Fibroblast of skin of left quadriceps (primary cell): ENCODE data around the gene MT4.
"Not testable (repeated sequence)": the region's sequence is repeated elsewhere in the genome, so short reads cannot be mapped to it uniquely, and the experiment has no call there.

Experiments
- DNase-seq, 2 experiments: peaks; one replicate each; pipeline ENCODE4 v3.0.0-alpha.2; 2013; ENCODE audit warnings: low read depth in 2 of 2

The MT4 gene

DNA sequence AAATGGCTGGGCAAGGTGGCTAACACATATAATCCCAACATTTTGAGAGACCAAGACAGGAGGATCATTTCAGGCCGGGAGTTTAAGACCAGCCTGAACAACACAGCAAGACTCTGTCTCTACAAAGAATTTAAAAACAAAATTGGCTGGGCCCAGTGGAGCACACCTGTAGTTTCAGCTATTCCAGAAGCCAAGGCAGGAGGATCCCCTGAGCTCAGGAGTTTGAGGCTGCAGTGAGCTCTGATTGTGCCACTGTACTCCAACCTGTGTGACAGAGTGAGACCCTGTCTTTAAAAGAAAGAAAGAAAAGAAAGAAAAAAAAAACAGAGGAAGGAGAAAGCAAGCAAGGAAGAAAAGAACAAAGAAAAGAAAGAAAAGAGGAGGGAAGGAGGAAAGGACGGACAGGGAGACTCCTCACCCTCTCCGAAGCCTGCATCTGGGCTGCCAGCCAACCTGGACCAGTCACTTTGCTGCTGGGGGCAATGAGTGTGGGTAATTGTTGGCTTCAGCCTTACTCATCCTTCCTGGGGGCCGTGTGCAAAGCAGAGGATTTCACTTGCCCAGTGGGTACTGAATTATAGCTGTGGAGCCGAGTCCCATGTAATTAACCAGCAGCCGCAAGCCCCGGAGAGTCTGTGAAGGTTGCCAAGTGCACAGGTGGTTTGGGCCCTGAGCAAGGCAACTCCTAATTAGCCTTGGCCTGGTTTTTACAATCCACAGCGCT lies 6.7 kb upstream of the MT4 start:
- DNase-seq, result peak; percentile 20 to 29

DNA sequence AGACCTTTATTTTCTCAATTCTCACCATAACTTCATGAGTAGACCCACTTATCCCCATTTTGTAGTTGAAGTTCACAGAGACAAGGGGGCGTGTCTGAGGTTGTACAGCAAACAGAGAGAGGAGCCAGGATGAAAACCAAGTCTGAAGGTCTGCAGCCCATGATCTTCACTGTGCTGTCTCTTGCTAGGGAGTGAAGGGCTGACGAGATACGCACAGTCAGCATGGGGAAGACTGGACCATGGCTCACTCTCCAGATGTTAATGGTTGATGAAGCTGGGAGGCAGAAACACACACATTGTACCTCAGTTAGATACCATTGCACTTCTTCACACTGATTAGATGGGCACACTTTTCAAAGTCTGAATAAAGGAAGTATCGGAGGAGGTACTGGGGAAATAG lies 5.8 kb upstream of the MT4 start:
- DNase-seq, result no peak

DNA sequence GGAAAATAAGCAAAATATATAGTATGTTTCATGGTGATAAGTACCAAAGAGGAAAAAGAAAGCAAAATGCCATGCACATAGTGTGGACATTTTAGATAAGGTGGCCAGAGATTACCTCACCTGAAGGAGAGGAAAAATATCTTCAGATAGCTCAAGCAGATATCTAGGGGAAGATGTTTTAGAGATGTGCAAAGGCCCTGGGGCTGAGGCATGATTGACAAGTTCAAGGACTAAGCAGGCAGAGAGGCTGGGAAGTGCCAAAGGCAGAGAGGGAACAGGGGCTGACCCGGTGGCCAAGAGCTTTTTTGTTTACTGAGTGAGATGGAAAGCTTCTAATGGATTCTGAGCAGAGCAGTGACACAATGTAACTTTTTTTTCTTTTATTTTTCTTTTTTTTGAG lies 4.4 kb upstream of the MT4 start:
- DNase-seq, result no peak

DNA sequence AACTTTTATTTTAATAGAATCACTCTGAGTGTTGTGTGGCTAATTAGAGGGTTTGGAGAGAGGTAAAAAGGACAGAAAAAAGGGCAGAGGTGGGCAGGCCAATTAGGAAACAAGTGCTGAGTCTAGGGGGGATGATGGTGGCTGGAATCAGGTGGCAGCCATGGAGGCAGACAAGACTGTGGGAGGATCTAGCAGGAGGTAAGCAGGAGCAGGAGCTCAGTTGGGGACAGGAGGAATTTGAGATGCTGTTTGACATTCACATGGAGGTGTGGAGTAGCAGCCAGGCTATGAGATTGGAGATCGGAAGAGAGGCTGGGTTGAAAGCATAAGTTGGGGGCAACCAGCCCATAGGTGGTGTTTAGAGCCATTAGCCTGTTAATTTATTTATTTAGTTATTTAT lies 3.7 kb upstream of the MT4 start:
- DNase-seq, result no peak

DNA sequence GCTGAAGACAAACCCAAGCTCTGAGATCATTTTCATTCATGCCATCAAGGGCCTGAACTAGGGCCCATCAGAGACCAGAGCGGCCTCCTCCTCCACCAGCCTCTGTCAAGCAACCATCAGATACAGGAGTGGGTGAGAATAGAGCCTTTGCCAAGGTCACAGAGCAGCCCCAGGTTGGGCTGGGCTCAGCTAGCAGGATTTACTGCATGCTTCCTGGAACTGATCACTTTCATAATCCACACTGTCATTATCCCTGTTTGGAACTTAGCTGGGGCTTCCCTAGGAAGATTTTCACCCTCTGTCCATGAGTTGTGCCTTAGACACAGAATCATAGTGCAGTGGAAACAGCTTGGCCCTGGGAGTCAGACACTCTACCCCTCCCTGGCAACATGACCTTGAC lies 5.1 kb downstream of the MT4 start:
- no peak for DNase-seq

DNA sequence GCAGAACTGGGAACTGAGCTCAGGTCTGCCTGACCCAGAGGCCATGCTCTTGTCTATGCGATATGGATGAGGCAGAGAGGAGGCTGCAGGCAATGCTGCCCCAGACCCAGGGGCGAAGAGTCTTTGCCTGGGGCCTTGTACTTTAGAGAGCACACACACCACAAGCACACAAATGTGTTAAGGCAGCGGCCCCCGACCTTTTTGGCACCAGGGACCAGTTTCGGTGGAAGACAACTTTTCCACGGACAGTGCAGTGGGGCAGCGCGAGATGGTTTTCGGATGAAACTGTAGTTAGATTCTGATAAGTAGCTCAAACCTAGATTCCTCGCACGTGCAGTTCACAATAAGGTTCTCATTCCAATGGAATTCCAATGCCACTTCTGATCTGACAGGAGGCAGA lies 6.7 kb downstream of the MT4 start:
- DNase-seq, result no peak

DNA sequence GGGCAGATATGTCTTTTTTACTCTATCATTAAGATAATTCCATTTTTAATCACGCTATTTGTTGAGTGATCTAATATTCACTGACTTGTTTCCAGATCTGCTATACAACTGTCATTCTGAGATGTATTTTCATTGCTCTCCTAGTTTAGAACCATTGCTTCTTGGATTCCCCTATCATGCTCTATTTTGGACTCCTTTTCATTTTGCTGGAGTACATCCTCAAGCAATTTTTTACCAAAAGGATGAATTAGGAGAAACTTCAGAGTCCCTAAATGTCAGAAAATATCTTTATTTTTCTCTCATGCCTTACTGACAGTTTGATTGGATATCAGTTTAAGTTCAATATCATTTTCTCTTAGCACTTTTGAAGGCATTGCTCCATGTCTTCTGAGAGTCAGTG lies 9.8 kb downstream of the MT4 start:
- DNase-seq, result no peak

DNA sequence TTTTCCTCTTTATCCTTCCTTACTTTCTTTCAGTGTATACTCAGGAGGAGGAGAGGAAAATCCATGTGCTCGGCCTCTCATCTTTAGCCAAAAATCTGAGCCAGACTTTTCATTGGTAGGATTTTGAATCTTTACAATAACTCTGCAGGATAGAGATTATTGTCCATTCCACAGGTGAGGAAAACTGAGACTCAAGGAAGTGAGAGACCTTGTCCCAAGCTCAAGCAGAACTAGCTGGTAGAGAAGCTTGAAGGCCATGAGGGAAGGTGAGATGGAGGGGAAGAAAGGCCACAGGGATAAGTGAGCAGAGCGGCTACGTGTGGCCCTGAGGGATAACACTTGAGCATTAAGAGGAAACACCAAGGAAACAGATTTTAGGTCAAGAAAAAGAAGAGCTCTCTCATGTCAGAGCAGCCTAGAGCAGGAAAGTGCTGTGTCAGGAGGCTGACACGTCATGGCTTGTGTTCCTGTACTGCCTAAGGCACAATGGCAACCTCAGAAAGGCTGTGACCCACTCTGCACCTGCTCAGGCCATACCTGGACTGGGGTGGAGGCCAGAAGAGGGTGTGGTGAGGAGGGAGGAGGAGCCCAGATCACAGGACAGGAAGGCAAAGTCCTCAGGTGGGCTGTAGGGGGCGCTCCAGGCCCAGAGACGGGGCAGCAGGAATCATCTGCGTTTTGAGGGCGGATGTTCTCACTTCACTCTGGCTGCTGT lies 11.9 kb downstream of the MT4 start:
- DNase-seq, result peak; percentile 9 to 17

DNA sequence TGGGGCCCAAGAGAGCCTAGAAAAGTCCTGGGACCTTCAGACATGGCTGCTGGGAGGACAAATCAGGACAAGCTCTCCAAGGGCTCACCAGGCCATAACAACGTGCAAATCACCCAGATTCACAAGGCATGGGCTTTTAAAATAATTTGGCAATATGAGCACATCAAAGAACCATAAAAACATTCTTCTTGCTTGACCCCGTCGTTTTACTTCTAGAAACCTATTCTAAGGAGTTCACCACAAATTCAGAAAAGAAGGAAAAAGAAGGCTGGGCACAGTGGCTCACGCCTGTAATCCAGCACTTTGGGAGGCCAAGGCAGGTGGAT lies 12.4 kb downstream of the MT4 start:
- DNase-seq, result no peak

DNA sequence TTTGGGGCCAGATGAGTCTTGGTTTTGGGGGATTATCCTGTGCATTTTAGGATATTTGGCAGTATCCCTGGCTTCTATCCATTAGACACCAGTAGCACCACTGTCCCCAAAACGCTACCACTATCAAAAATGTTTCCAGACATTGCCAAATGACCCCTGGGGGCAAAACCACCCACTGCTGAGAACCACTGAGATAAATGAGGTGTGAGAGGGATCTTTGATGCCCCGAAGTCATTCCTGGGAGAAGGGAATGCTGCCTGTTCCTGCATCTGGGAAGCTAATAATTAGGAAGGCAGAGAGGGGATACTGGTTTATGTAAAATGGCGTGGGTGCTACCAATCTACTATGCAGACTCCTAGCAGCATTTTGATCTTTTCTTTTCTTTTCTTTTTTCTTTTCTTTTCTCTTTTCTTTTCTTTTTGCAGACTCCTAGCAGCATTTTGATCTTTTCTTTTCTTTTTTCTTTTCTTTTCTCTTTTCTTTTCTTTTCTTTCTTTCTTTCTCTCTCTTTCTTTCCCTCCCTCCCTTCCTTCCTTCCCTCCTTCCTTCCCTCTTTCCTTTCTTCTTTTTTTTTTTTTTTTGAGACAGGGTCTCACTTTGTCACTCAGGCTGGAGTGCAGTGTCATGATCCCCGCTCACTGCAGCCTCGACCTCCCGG lies 15.6 kb downstream of the MT4 start:
- DNase-seq, result no peak

DNA sequence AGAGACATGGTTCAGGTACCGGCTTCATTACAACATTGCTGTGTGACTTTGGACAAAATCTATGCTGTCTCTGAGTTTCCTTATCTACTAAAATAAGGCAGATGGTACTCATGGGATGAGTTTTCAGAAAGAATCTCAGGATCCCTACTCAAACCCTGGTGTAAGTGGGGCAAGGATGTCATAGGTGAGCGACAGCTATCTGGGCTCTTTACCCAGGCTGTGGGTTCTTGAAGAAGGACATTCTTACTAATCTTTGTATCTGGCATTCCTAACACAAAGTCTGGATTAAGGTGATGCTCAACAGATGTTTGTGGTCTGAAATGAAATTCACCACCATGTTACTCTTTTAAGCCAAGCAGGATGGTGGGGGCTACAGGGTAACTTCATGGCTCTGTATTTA lies 18.0 kb downstream of the MT4 start:
- DNase-seq, result not testable (repeated sequence)

DNA sequence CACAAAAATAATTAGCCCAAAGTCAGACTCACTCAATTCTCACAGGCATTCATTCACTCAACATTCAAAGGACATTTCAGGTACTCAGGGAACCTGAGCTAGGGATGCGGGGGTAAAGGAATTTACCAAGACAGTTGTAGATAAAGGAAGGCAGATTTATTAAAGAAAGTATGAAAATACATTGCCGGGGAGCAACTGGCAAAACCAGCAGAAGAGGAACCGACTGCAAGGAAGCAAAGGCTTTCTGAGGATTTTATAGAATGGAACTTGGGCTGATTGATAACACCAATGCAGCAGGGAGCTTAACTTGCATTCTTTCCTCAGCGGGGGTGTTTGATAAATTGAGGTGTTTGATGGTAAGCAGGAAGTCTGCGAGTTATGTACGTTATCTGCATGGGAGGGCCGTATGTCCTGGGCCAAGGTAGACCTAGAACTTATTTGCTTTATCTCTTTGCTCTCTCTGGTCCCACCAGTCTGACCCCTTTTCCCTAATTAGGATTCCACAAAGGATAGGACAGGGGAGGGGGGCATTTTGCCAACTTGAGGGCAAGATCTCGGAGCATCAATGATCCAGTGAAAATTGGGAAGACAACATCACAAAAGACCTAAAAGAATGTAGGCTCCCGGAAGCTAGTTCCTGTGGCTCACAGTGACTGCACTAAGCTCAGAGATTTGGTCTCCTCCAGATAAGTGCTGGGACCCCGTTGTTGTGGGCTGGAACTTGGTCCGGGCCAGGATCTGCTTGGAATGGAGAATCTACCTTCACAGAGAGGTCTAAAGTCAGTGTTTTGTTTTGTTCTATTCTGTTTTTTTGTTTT lies 18.7 kb downstream of the MT4 start:
- no peak for DNase-seq

DNA sequence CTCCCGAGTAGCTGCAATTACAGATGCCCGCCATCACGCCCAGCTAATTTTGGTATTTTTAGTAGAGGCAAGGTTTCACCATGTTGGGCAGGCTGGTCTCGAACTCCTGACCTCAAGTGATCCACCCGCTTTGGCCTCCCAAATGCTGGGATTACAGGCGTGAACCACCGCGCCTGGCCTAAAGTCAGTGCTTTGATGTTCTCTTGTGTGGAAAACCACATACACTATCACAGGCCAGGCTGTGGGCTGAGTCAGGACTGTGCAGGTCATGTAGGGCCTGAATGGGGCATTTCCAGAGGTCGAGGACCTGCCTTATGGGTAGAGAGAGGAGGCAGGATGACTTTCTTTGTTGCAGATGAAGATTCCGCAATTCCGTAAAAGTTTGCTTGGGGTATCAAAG lies 19.4 kb downstream of the MT4 start:
- no peak for DNase-seq

DNA sequence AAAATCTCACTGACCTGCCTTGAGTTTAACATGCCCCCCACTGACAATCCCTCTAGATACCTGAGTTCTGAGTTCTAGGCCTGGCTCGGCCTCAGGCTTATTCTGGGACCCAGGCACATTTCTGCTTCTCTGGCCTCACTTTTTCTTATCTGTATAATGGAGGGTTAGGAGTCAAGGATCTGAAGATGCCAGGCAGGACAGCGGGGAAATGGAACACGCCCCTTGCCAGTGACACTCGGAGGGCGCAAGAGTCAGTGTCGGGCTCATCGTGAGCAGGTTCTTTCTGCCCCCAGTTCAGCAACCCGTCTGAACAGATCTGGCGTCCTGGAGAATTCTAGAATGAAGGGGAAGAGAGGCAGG lies 23.9 kb downstream of the MT4 start:
- DNase-seq, result no peak

DNA sequence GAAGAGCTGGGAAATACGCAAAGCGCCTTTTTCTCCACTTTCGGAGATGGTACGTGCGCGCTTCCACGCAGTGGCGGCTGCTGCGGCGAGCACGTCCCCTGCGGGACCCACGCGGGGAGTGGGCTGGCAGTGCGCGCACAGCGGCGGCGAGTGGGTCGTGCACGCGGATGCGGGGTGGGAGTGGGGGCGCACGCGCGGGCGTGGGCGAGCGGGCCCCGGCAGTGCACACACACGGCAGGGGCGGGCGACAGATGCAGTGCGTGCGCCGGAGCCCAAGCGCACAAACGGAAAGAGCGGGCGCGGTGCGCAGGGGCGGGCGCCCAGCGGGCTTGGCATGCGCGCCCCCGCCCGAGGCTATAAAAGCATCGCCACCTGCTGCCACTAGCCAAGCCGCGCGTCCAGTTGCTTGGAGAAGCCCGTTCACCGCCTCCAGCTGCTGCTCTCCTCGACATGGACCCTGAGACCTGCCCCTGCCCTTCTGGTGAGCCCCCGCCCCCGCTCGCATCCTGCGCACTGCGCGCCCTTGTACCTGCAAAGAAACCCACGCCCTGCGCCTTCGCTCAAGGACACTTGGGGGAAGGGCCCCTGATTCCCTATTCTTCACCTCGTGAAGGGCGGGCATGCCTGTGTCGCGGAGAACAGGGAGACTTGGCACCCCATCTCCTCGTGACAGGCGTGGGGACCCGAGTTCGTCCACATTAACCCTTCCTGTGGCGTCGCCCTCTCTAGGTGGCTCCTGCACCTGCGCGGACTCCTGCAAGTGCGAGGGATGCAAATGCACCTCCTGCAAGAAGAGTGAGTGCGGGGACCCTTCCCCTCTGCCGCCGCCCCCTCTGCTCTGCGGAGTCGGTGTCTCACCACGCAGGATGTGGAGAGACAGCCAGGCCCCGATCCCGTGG lies 24.5 kb downstream of the MT4 start, which contains the start of gene MT3:
TSS of gene MT3 (plus strand) at position 388 of the 899 bp plus-strand sequence. CDS start at position 451, 63 bp downstream.
- DNase-seq, result no peak

DNA sequence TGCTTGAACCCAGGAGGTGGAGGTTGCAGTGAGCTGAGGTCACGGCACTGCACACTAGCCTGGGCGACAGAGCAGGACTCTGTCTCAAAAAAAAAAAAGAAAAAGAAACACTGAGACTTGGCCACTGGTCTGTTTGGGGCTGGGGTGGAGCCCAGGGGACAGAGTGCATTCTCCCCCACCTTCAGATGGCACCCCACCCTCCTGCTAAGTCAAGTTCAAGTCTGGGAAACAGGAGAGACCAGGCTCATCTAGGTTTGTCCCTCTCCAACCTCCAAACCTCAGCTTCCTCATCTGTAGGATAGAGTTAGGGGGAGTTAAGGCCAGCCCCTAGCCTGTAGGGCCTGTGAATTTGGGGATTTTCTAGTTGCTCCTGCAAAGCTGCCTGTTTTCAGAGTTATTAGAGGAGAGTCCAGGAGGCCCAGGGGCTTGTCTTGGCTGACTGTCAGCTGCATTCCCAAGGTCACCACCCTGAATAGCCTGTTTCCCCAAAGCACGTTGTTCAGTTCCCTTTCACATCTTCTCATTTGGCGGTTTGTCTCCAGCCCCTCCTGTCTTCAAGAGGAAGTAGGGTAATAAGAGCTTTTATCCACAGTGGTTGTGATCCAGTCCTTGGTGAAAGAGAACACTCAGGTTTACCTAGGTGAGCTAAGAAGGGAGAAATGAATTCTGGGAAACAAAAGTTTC lies 26.6 kb downstream of the MT4 start:
- DNase-seq, result no peak

DNA sequence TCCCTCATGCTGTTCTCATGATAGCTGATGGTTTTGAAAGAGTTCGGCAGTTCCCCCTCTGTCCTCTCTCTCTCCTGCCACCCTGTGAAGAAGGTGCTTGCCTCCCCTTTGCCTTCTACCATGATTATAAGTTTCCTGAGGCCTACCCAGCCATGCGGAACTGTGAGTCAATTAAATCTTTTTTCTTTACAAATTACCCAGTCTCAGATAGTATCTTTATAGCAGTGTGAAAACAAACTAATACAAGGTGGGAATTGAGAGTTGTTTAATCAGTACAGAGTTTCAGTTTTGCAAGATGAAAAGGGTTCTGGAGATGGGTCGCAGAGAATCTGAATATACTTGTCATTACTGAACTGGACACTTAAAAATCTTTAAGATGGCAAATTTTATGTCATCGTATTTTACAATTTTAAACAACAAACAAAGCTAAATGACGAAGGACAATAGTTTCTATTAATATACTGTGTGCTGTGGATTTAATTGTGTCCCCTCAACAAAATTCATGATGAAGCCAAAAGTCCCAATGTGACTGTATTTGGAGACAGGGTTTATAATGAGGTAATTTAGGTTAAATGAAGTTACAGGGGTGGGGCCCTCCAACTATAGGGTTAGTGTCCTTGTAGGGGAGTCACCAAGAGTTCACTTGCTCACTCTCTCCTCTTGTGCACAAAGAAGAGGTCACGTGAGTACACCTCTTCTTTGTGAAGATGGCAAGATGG lies 28.9 kb downstream of the MT4 start:
- no peak for DNase-seq

DNA sequence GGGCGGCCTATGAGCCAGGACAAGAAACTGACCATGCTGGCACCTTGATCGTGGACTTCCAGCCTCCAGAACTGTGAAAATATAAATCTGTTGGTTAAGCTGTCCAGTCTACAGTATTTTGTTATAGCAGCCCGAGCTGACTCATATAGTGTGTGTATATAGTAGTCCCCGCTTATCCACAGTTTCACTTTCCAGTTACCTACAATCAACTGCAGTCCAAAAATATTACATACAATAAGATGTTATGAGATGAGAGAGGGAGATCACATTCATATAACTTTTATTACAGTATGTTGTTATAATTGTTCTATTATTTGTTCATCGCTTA lies 29.4 kb downstream of the MT4 start:
- no peak for DNase-seq

DNA sequence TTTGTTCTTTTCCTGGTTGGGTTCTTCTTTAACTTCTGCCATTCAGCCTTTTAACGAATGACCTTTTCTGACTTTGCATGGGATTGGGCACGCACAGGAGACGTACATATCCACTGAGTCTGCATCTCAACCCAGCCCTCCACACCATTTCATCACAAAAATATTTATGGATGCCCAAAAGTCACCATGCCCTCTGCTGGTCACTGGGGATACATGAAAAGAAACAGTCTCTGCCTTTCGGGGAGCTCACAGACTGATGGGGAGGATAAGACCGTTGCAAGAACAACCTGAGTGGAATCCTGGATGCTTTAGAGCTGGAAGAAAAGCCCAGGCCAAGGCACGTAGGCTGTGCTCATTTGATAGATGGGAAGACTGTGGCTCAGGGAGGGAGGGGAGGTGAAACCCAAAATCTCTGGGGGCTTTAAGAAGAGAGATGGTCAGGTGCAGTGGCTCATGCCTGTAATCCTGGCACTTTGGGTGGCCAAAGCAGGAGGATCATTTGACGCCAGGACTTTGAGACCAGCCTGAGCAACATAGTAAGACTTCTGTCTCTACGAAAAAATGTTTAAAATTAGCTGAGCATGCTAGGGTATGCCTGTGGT lies 35.6 kb downstream of the MT4 start:
- DNase-seq, result no peak

DNA sequence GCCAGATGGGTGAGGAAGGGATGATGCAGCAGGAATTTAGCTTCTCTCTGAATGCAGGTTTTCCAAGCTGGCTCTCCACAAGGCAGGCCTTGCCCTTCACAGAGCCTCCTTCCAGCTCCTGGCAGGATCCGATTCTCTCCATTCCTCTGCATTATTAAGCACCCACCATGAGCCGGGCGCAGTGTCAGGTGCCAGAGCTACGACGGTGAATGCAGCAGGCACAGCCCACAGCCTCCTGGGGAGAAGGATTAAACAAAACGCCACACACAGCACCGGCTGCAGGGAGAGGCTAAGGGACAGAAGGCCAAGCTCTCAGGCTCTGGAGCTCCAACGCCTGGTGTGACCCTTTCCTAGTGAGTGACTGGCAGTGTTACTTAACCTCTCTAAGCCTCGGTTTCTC lies 36.5 kb downstream of the MT4 start:
- DNase-seq, result no peak
